Mucosa of stomach (tissue), 1 donor: ENCODE data around the gene TCP10L.

Experiments
- H3K27me3 ChIP-seq: one replicate; pipeline ENCODE4 v1.7.0; 2013; ENCODE audit warnings: mild to moderate bottlenecking, low read length; ENCODE audit not compliant: control insufficient read depth, insufficient read depth
- H3K36me3 ChIP-seq: one replicate; pipeline ENCODE4 v1.7.0; 2013; ENCODE audit warnings: low read length; ENCODE audit not compliant: control insufficient read depth, insufficient read depth
- H3K4me1 ChIP-seq: one replicate; pipeline ENCODE4 v1.7.0; 2013; ENCODE audit warnings: mild to moderate bottlenecking, low read length; ENCODE audit not compliant: control insufficient read depth, insufficient read depth
- H3K4me3 ChIP-seq: one replicate; pipeline ENCODE4 v1.7.0; 2013; ENCODE audit warnings: low read length
- H3K9ac ChIP-seq: one replicate; pipeline ENCODE4 v1.7.0; 2013; ENCODE audit warnings: mild to moderate bottlenecking, low read length, moderate library complexity
- H3K9me3 ChIP-seq: one replicate; pipeline ENCODE4 v1.7.0; 2013; ENCODE audit warnings: mild to moderate bottlenecking, low read length, moderate library complexity; ENCODE audit not compliant: control insufficient read depth
- donor health status: Pancreatic carcinoma.

Gene TCP10L

GRCh38 chr21:32603131-32603530, 17.8 kb upstream of the TCP10L start:
- Histone ChIP-seq H3K4me1 (no peaks in the 10 kb centered on the region), H3K36me3 (peaks cover 34% of the 10 kb centered on the region)

GRCh38 chr21:32602099-32602498, 16.8 kb upstream of the TCP10L start:
- H3K9me3 ChIP-seq = no peaks in the 10 kb centered on the region
- no peak overlapping the region for H3K9ac ChIP-seq
- H3K27me3 ChIP-seq = no peaks in the 10 kb centered on the region
- H3K4me3 ChIP-seq = no peak overlapping the region
- peaks cover 34% of the 10 kb centered on the region for H3K36me3 ChIP-seq
- H3K4me1 ChIP-seq = no peaks in the 10 kb centered on the region

More at GRCh38 chr21:32603131-32603530, 17.8 kb upstream of the TCP10L start:
- no peaks in the 10 kb centered on the region for H3K27me3 ChIP-seq
- no peak overlapping the region for H3K4me3 ChIP-seq
- H3K9ac ChIP-seq = no peak overlapping the region
- H3K9me3 ChIP-seq = no peaks in the 10 kb centered on the region

- no peak overlapping the region for H3K4me3 ChIP-seq
- H3K36me3 ChIP-seq = peaks cover 24% of the 10 kb centered on the region
- no peak overlapping the region for H3K9ac ChIP-seq
- H3K9me3 ChIP-seq = no peaks in the 10 kb centered on the region
- no peaks in the 10 kb centered on the region for H3K27me3 ChIP-seq
- no peaks in the 10 kb centered on the region for H3K4me1 ChIP-seq
Observed at GRCh38 chr21:32599526-32599925, 14.2 kb upstream of the TCP10L start.

DNA sequence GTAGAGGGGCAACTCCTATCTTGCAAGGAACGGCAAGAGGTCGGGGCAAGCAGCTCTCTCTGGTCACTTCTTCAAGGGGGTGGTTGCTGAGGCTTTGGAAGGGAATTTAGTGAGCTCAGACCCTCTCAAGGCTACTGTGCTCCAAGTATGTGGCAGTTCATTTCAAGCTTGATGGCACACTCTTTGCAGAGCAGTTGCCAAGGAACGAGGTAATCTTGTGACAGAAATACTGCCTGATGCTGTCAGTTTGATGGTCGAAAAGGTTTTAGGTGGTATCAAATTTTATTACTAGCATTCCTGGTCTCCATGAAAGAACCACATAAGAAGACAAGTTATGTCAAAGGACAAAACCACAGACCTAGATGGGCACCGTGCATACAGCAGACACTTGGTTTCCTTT, 13.8 kb upstream of the TCP10L start:
- peaks cover 22% of the 10 kb centered on the region for H3K36me3 ChIP-seq
- no peaks in the 10 kb centered on the region for H3K9me3 ChIP-seq
- H3K4me1 ChIP-seq = no peaks in the 10 kb centered on the region
- H3K27me3 ChIP-seq = no peaks in the 10 kb centered on the region
- no peak overlapping the region for H3K9ac ChIP-seq
- no peak overlapping the region for H3K4me3 ChIP-seq

DNA sequence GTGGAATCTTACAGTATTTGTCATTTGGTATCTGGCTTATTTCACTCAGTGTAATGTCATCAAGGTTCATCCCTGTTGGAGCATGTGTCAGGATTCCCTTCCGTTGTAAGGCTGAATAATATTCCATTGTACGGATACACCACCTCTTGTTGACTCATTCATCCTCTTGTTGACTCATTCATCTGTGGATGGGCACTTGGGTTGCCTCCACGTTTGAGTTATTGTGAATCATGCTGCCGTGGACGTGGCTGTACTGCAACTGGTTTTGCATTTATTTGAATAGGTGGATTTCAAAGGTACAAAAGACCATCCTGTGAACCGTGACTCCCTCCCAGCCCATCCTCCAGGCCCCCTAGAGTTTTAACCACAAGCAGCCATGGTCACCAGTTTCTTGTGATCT, 11.9 kb upstream of the TCP10L start:
- Histone ChIP-seq H3K9ac (no peak overlapping the region), H3K9me3 (no peaks in the 10 kb centered on the region), H3K36me3 (peaks cover 8% of the 10 kb centered on the region), H3K4me3 (no peak overlapping the region), H3K4me1 (peaks cover 8% of the 10 kb centered on the region), H3K27me3 (no peaks in the 10 kb centered on the region)

DNA sequence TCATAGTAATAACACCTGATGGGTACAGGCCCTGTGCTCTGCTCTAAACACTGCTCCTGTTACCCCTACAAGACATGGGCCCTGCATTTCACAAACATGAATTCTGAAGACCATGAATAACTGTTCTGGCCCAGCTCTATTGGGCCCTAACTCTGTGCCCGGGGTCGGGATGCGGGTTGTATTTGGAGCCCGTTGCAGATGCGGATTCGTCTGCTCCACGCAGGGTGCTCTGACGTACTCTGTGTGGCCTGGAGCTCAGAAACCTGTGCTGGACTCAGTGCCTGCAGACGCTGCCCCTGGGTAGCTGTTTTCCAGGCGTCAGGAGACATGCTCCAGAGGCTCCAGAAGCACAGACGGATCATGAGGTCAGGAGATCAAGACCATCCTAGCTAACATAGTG, 10.1 kb upstream of the TCP10L start:
- no peak overlapping the region for H3K4me3 ChIP-seq
- H3K9ac ChIP-seq = no peak overlapping the region
- H3K36me3 ChIP-seq = peaks cover 3% of the 10 kb centered on the region
- H3K9me3 ChIP-seq = no peaks in the 10 kb centered on the region
- no peaks in the 10 kb centered on the region for H3K27me3 ChIP-seq
- H3K4me1 ChIP-seq = peaks cover 8% of the 10 kb centered on the region

DNA sequence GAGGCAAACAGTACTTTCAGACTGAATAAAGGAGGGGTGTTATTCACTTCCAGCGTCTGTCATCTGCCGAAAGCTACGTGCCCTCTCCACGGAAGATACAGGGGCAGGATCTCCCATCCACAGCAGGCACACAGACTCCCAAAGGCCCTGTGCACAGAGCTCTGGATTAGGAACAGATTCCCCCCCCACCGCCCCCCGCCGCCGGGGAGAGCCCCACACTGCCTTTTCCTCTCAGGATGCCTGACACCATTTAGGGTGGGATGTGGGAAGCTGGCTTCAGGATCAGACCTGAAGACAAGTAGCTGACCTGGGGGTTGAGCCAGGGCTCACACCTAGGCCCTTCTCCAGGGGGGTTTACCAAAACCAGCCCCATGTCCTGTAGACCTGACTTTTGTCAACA, 8.4 kb upstream of the TCP10L start:
- Histone ChIP-seq H3K4me3 (no peak overlapping the region), H3K27me3 (no peaks in the 10 kb centered on the region), H3K36me3 (no peaks in the 10 kb centered on the region), H3K9ac (no peak overlapping the region), H3K9me3 (no peaks in the 10 kb centered on the region), H3K4me1 (peaks cover 8% of the 10 kb centered on the region)

- H3K9ac ChIP-seq = no peak overlapping the region
- H3K4me1 ChIP-seq = peaks cover 8% of the 10 kb centered on the region
- H3K4me3 ChIP-seq = no peak overlapping the region
- H3K9me3 ChIP-seq = no peaks in the 10 kb centered on the region
- H3K27me3 ChIP-seq = no peaks in the 10 kb centered on the region
- no peaks in the 10 kb centered on the region for H3K36me3 ChIP-seq
Observed at GRCh38 chr21:32592929-32593502, 7.7 kb upstream of the TCP10L start.

DNA sequence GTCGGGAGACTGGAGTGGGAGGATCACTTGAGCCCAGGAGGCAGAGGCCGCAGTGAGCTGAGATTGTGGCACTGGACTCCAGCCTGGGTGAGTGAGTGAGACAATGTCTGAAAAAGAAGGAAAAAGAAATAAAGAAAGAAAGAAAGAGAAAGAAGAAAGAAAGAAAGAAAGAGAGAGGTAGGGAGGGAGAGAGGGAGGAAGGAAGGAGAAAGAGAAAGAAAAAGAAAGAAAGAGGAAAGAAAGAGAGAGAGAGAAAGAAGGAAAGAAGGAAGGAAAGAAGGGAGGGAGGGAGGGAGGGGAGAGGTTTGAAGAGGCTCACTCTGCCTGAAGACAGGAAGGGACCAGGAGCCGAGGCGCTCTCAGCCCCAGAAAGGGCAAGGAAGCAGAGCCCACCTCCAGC, 4.8 kb upstream of the TCP10L start:
- H3K4me1 ChIP-seq = peaks cover 8% of the 10 kb centered on the region
- no peaks in the 10 kb centered on the region for H3K9me3 ChIP-seq
- H3K27me3 ChIP-seq = no peaks in the 10 kb centered on the region
- H3K9ac ChIP-seq = no peak overlapping the region
- H3K36me3 ChIP-seq = no peaks in the 10 kb centered on the region
- H3K4me3 ChIP-seq = no peak overlapping the region

- no peaks in the 10 kb centered on the region for H3K4me1 ChIP-seq
- no peak overlapping the region for H3K4me3 ChIP-seq
- H3K27me3 ChIP-seq = no peaks in the 10 kb centered on the region
- H3K9me3 ChIP-seq = no peaks in the 10 kb centered on the region
- no peak overlapping the region for H3K9ac ChIP-seq
- H3K36me3 ChIP-seq = no peaks in the 10 kb centered on the region
Observed at GRCh38 chr21:32587651-32588050, 2.3 kb upstream of the TCP10L start.

DNA sequence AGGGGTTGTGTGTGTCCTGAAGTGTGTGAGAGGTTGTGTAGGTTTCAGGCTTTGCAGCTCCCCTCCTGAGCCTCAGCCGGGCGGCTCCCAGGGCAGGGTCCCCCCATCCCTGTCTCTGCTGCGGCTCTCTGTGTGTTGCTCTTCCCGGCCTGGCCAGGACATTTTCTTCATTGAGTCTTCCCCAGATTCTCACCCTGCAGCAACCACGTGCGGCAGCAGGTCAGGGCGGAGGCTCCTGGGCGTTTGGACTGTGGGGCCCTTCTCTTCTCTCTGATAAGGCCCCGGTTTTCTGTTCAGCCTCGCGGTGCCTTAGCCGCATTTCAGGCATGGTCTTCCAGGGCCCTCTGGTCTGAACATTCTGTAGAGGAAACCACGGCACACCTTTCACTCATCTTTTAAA, 1.8 kb upstream of the TCP10L start:
- Histone ChIP-seq H3K4me3 (no peak overlapping the region), H3K9ac (no peak overlapping the region), H3K27me3 (no peaks in the 10 kb centered on the region), H3K4me1 (no peaks in the 10 kb centered on the region), H3K9me3 (no peaks in the 10 kb centered on the region), H3K36me3 (no peaks in the 10 kb centered on the region)

DNA sequence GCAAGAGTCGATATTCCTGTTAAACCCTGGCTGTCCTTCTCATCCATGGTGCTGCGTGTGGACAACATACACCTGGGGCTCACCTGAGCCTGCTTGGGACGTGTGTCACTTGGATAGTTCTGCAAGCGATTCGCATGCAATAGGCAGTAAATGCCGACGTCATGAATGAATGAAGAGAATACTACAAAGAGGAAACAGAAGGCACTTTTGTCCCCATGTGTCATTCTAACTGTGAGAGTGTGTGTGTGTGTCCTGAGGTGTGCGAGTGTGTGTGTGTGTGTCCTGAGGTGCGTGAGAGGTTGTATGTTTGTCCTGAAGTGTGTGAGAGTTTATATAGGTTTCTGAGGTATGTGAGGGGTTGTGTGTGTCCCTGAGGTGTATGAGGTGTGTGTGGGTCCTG, 647 bp upstream of the TCP10L start:
- Histone ChIP-seq H3K27me3 (no peaks in the 10 kb centered on the region), H3K9ac (no peak overlapping the region), H3K4me3 (no peak overlapping the region), H3K9me3 (no peaks in the 10 kb centered on the region), H3K4me1 (no peaks in the 10 kb centered on the region), H3K36me3 (no peaks in the 10 kb centered on the region)

GRCh38 chr21:32584472-32584871, 851 bp downstream of the TCP10L start:
- Histone ChIP-seq H3K4me3 (no peak overlapping the region), H3K36me3 (no peaks in the 10 kb centered on the region), H3K9me3 (no peaks in the 10 kb centered on the region), H3K4me1 (no peaks in the 10 kb centered on the region), H3K27me3 (no peaks in the 10 kb centered on the region), H3K9ac (no peak overlapping the region)
